Fibroblast of pulmonary artery (primary cell): ENCODE results near the gene VEPH1.

Experiments used
- DNase-seq: peaks from one replicate; pipeline ENCODE4 v3.0.0-alpha.2; 2010; ENCODE audit warnings: low read depth
- H3K4me3 ChIP-seq: replicated peaks from 2 replicates; pipeline ENCODE4 v1.5.1; 2011; ENCODE audit warnings: low read depth, mild to moderate bottlenecking, control low read depth, low read length, moderate library complexity
- TF ChIP-seq, protein P1 (sequence below): IDR thresholded peaks from 2 replicates; pipeline ENCODE4 v1.5.1; 2011; ENCODE audit warnings: mild to moderate bottlenecking, control low read depth, low read length, inconsistent platforms; ENCODE audit errors: missing control alignments

The VEPH1 gene

DNA sequence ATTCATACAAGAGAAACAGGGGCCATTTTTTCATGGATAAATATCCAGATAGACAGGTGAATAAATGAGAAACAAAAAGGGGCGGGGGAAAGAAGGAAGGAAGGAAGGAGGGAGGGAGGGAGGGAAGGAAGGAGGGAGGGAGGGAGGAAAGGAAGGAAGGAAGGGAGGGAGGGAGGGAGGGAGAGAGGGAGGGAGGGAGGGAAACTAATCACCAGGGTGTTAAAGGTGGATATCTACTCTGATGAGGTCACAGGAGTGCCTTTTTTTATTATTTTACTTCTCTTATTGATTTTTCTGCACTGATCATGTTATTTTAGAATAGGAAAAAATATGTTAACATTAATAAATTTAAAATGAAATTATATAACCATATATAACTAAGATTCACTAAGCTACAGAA is 10.4 kb upstream of the VEPH1 start:
- TF ChIP-seq, protein P1, sequence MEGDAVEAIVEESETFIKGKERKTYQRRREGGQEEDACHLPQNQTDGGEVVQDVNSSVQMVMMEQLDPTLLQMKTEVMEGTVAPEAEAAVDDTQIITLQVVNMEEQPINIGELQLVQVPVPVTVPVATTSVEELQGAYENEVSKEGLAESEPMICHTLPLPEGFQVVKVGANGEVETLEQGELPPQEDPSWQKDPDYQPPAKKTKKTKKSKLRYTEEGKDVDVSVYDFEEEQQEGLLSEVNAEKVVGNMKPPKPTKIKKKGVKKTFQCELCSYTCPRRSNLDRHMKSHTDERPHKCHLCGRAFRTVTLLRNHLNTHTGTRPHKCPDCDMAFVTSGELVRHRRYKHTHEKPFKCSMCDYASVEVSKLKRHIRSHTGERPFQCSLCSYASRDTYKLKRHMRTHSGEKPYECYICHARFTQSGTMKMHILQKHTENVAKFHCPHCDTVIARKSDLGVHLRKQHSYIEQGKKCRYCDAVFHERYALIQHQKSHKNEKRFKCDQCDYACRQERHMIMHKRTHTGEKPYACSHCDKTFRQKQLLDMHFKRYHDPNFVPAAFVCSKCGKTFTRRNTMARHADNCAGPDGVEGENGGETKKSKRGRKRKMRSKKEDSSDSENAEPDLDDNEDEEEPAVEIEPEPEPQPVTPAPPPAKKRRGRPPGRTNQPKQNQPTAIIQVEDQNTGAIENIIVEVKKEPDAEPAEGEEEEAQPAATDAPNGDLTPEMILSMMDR: no peak
- no peak for DNase-seq
- no peak overlapping the region for H3K4me3 ChIP-seq

DNA sequence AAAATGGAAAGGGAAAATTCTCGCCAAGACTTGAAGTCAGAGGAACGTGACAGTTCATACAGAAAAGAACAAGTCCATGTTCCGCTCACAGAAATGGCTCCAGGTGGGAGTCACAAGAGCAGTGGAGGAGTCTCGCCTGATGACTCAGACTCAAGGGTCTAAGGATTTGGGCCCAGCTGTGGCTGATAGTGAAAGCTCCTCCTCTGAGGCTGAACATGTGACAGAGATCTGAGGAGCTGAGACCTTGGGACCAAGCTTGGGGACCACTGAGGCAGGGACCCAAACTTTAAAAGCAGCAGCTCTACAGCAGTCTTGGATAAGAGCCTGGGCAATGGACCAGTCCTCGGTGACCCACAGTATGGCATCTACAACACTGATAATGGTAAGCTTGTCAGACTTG is 9.3 kb upstream of the VEPH1 start:
- no peak for DNase-seq

DNA sequence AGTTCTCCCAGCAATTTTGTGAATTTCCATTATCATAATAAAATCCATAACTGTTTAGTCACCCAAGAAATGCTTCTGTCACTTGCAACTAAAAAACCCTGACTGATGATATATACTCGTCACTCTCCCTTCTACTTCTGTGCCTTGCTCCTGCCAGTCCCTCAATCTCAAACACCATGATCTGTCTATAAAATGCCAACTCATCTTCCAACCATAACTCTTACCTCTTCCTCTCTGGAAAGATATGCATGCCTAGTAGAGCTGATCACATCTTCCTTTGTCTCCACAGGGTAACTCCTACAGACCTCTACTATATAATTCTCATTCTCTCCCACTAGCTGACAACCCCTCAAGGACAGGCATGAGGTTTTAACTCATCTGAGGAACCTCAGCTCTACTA is 5.2 kb upstream of the VEPH1 start:
- H3K4me3 ChIP-seq: no peak overlapping the region
- DNase-seq: no peak
- TF ChIP-seq, protein P1: no peak

More for the DNA sequence above, 9.3 kb upstream of the VEPH1 start:
- TF ChIP-seq, protein P1: no peak
- H3K4me3 ChIP-seq: no peak overlapping the region

DNA sequence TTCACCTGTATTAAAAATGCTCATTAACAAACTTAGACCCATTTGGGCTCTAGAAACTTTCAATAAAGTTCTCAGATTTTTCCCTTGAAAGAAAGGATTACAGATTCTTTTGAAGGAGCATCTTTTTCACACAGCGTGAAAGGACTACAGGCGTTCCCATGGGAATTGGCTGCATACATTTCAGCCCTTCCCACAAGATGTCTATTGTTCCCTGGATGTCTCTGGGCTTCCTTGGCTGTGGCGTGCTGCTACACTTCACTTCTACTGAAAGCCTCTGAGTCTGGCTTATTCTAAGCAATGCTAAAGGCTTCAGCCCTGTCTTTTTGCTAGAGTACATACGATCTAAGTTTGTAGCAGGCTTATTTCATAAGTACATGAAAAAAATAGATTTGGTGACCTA is 1.4 kb downstream of the VEPH1 start:
- TF ChIP-seq, protein P1: no peak
- DNase-seq: no peak
- no peak overlapping the region for H3K4me3 ChIP-seq

DNA sequence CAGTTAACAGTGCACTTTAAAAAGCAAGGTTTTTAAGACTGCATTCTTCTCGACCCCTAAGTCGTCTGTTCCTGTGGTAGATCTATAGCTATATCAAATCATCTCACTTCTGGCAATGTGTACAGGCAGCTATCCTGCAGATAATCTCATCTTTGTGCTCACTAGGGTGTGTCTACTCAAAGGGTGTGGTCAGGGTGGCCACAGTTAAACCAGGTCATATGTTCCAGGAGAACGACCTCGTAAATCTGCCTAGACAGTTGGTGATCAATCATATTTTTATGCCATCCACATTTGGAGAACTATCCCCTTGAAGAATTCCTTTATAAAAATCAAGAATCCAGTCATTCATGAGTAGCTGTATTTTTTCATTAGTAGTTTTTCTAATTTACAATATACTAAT is 3.0 kb downstream of the VEPH1 start:
- no peak overlapping the region for H3K4me3 ChIP-seq
- DNase-seq: no peak
- TF ChIP-seq, protein P1: no peak

DNA sequence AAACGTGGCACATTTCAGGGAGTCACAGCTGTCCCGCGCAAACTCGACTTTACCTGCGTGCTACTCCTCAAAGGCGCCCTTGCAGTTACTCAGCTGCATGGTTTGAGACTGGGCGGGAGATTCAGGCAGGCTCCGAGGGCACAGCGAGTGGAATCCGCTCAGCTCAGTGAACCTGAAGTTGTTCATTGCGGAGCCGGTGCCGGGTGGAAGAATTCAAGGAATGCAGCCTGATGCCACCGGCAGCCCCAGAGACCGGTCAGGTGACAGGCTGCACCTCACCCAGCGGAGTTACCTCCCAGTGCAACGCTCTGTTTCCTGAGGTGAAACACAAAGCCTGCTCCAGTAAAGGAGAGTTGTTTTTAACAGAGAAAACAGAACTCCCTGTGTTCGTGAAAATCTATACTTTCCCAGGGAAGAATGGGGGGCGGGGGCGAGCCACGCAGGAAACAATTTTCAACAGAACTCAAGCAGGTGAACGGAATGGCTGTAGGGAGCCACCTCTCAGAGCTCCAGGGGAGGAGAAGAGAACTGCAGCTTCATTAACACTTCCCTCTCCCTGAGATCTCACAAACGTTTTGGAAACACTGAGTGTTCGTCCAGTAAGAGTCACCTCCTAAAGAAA is 3.8 kb downstream of the VEPH1 start:
- peak; percentile 44 for DNase-seq
- H3K4me3 ChIP-seq: peak overlapping the region; percentile 47
- TF ChIP-seq, protein P1: no peak

DNA sequence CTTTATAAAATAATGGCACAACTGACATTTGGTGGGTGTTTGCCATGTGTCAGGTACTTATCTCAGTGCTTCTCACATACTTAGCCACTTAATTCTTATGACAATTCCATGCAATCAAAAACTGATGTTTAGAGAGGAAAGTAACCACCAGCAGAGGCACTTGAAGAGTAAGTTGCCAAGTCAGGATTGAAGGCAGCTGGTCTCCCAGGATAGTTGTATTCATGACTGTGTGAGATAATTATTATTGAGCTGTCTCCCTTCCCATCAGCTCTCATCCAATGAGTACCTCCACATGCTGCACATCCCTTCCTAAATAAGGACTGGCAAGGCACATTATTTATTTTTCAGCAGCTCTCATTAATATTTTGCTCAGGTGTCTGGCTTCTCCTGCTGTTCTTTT is 4.8 kb downstream of the VEPH1 start:
- no peak for DNase-seq
- TF ChIP-seq, protein P1: no peak
- no peak overlapping the region for H3K4me3 ChIP-seq
